COLO668 (cell line): ENCODE results near the gene C1orf53.
"Not testable (repeated sequence)": the region's sequence is repeated elsewhere in the genome, so short reads cannot be mapped to it uniquely, and the experiment has no call there.

ENCODE experiments used
- DNase-seq: peaks from one replicate; lab custom pipeline; 2025; ENCODE audit not compliant: unreplicated experiment; lab: John Stamatoyannopoulos, UW

C1orf53 gene

GRCh38 chr1:197902454-197903195, at the start of gene C1orf53:
Gene C1orf53, plus strand, starts transcription at chr1:197902630. Its CDS starts 20 bp downstream, at chr1:197902650.
- peak; percentile 97 for DNase-seq

GRCh38 chr1:197855751-197856150, 46.7 kb upstream of the C1orf53 start:
- DNase-seq, result not testable (repeated sequence)

GRCh38 chr1:197857477-197857876, 45.0 kb upstream of the C1orf53 start:
- no peak for DNase-seq

- no peak for DNase-seq
These were observed 43.4 kb upstream of the C1orf53 start for GRCh38 chr1:197859024-197859423.

GRCh38 chr1:197862221-197862620, 40.2 kb upstream of the C1orf53 start:
- no peak for DNase-seq

GRCh38 chr1:197862671-197863070, 39.8 kb upstream of the C1orf53 start:
- DNase-seq, result no peak

- DNase-seq, result no peak
These were observed 36.6 kb upstream of the C1orf53 start for GRCh38 chr1:197865809-197866208.

- peak; percentile 20 for DNase-seq
These were observed 33.5 kb upstream of the C1orf53 start for GRCh38 chr1:197868751-197869489.

- no peak for DNase-seq
These were observed 32.8 kb upstream of the C1orf53 start for GRCh38 chr1:197869490-197870077.

GRCh38 chr1:197876894-197877293, 25.5 kb upstream of the C1orf53 start:
- DNase-seq, result no peak

GRCh38 chr1:197880385-197880784, 22.0 kb upstream of the C1orf53 start:
- DNase-seq, result not testable (repeated sequence)

GRCh38 chr1:197882241-197882640, 20.2 kb upstream of the C1orf53 start:
- not testable (repeated sequence) for DNase-seq

GRCh38 chr1:197884173-197884572, 18.3 kb upstream of the C1orf53 start:
- DNase-seq, result no peak

GRCh38 chr1:197890936-197891335, 11.5 kb upstream of the C1orf53 start:
- no peak for DNase-seq

GRCh38 chr1:197892684-197893083, 9.7 kb upstream of the C1orf53 start:
- no peak for DNase-seq

- no peak for DNase-seq
These were observed 6.1 kb upstream of the C1orf53 start for GRCh38 chr1:197896301-197896700.

- no peak for DNase-seq
These were observed 3.4 kb upstream of the C1orf53 start for GRCh38 chr1:197899037-197899436.

- no peak for DNase-seq
These were observed 338 bp upstream of the C1orf53 start for GRCh38 chr1:197902131-197902453.

GRCh38 chr1:197903196-197903514, 725 bp downstream of the C1orf53 start:
- DNase-seq, result no peak

GRCh38 chr1:197904126-197904787, 1.8 kb downstream of the C1orf53 start:
- DNase-seq, result no peak

- no peak for DNase-seq
These were observed 3.4 kb downstream of the C1orf53 start for GRCh38 chr1:197905699-197906351.
